Measurements from ENCODE around the gene DLL1.

DNA sequence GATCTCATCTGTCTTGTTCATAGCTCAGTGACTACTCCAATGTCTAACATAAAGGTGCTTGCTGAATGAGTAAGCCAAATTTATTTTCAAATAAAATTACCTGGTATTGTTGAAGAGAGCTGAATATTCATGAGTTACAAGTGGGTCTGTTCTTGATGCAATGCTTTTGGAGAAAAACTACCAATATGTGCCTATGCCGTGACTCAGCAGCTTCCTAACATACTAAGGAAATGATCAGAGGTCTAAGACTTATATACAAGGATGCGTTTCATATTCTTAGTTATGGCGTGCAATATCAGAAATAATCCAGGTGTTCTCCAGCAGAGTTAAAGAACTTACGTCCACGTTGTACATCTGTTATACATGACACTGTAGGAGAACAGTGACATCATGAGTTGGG lies 20.8 kb upstream of the DLL1 start:
- TF ChIP-seq, protein P1, sequence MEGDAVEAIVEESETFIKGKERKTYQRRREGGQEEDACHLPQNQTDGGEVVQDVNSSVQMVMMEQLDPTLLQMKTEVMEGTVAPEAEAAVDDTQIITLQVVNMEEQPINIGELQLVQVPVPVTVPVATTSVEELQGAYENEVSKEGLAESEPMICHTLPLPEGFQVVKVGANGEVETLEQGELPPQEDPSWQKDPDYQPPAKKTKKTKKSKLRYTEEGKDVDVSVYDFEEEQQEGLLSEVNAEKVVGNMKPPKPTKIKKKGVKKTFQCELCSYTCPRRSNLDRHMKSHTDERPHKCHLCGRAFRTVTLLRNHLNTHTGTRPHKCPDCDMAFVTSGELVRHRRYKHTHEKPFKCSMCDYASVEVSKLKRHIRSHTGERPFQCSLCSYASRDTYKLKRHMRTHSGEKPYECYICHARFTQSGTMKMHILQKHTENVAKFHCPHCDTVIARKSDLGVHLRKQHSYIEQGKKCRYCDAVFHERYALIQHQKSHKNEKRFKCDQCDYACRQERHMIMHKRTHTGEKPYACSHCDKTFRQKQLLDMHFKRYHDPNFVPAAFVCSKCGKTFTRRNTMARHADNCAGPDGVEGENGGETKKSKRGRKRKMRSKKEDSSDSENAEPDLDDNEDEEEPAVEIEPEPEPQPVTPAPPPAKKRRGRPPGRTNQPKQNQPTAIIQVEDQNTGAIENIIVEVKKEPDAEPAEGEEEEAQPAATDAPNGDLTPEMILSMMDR (IDR thresholded peaks at IDR 0.05 in 8 of 11, conservative IDR thresholded peaks at IDR 0.05 in 3 of 11): no peak
- TF ChIP-seq POLR2AphosphoS5 (IDR thresholded peaks at IDR 0.05): no peak

Measured in spleen (tissue), 7 donors.